Epithelial cell of proximal tubule (primary cell): ENCODE measurements around the gene TULP1. TPM values are rescaled to one million over a fixed set of nuclear protein-coding genes. Genes with fewer than 3 reads are reported as not detected.

Source experiments
- DNase-seq: peaks from one replicate; pipeline ENCODE4 v3.0.0-alpha.2; 2011; ENCODE audit warnings: low read depth
- H3K4me3 ChIP-seq: 2 replicates; pipeline ENCODE4 v1.5.1; 2011; ENCODE audit warnings: low read depth, mild to moderate bottlenecking, low read length
- CTCF ChIP-seq: conservative IDR thresholded peaks from 2 replicates; pipeline ENCODE4 v1.5.1; 2012; ENCODE audit warnings: low read depth, mild to moderate bottlenecking, low read length
- total RNA-seq: library from RNA; depleted of rRNA; stranded (reverse); fragments of >200 nt; gene quantifications from 2 replicates; pipeline ENCODE4 v1.2.3, GENCODE V29; 2015

TULP1 gene
- total RNA-seq, 1 donor from 2014 or later: not detected

GRCh38 chr6:35505999-35506412 lies 6.7 kb downstream of the TULP1 start:
- no peak for DNase-seq
- H3K4me3 ChIP-seq: no peak overlapping the region
- TF ChIP-seq CTCF: no peak

DNA sequence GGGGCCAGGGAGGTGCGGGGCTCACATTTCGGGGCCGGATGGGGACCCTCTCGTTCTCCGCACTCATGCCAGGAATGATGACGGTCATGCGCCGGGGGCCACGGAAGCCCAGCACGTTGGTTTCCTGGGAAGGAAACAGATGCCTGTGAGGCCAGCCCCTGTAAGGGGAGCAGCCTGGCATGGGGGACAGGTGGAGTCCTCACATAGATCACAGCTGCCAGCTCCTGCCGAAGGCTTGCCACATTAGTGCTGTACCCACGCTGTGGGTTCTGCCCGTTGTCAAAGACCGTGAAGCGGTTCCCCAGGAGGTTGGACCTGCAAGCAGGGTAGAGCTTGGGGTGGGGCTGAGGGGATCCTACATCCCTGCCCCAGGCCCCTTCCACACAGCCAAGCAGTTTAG lies 9.2 kb downstream of the TULP1 start:
- DNase-seq: no peak
- TF ChIP-seq CTCF: no peak
- H3K4me3 ChIP-seq: no peak overlapping the region

GRCh38 chr6:35501784-35502183 lies 10.9 kb downstream of the TULP1 start:
- TF ChIP-seq CTCF: no peak
- H3K4me3 ChIP-seq: no peak overlapping the region
- DNase-seq: no peak

DNA sequence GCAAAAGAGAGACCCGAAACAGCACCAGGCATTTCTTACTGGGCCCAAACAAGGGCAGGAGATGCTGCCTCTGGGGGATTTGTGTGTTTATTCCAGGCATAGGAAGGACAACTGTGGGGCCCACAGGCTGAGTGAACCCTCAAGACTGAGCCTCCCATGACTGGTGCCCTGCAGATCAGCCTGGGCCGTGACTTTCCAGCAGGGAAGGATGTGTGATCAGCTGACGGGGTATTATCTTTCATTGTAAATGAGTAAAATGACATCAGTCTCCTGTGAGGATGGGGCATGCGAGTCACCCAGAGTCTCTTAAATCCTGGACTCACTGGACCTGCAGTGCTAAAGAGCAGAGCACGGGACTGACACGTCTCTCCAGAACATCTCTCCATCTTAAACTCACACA lies 11.9 kb downstream of the TULP1 start:
- TF ChIP-seq CTCF: no peak
- no peak overlapping the region for H3K4me3 ChIP-seq
- DNase-seq: no peak

- no peak for TF ChIP-seq CTCF
- DNase-seq: no peak
- no peak overlapping the region for H3K4me3 ChIP-seq
Measured at GRCh38 chr6:35499372-35499771, 13.3 kb downstream of the TULP1 start.

DNA sequence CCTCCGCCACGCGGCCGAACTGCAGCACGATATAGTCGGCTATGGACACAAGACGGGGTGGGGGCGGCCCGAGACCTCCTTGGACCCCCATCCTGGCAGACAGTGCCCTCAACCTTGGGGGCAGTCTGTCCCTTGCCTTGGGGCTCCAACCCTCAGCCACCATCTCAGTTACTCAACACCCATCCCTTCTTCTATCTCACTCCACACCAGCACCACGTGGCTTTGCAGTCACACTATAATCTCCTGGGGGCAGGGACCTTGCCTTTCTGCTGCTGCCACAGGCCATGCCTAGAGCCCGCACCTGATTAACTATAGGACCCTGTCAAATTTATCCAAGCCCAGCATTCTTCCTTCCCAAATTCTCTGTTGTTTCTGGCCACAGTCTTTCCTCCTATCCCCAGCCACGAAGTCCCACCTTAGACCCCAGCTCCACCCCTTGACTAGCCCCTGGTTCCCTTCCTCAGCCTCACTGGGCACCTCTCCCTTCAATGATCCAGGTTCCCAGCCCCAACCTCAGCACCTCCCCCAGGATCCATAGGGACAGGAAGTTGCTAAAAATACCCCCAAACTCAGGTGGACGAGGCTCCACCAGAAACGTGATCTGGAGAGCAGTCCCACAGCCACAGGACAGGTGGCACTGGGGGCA lies 14.2 kb downstream of the TULP1 start:
- no peak for DNase-seq
- TF ChIP-seq CTCF: no peak
- H3K4me3 ChIP-seq: peak overlapping the region; percentile 76
